ENCODE measurements around the gene ZFYVE27.
A peak's percentile ranks its signal among the peaks of the same experiment; 100 is the strongest.

DNA sequence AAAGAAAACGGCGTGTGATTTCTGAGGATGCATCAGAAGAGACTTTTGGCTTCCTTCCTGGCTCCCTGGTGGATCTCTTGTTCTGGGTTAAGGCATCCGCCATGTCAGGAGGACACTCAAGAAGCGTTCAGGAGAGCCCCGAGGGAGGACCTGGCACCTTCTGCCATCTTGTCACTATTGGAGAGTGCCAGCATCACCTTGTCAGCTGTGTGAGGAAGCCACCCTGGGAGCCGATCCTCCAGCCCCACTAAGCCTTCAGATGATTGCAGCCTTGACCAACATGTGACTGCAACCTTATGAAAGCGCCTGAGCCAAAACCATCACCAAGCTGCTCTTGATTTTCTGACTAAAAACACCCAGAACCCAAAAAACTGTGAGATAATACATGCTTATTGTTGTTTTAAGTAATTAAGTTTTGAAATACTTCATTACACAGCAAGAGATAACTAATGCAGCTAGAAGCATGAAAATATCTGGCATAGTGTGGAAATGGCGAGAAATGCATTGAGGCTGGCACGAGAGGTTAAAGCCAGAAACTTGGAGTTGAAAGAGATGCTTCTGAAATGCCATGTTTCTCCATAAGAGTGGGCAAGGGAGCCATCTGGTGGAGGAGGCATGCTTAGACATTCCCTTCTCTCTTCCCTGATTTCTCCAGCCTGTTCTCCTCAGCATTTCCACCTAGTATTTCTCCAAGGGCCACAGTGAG, 5.4 kb upstream of the ZFYVE27 start:
- TF ChIP-seq, protein P1, sequence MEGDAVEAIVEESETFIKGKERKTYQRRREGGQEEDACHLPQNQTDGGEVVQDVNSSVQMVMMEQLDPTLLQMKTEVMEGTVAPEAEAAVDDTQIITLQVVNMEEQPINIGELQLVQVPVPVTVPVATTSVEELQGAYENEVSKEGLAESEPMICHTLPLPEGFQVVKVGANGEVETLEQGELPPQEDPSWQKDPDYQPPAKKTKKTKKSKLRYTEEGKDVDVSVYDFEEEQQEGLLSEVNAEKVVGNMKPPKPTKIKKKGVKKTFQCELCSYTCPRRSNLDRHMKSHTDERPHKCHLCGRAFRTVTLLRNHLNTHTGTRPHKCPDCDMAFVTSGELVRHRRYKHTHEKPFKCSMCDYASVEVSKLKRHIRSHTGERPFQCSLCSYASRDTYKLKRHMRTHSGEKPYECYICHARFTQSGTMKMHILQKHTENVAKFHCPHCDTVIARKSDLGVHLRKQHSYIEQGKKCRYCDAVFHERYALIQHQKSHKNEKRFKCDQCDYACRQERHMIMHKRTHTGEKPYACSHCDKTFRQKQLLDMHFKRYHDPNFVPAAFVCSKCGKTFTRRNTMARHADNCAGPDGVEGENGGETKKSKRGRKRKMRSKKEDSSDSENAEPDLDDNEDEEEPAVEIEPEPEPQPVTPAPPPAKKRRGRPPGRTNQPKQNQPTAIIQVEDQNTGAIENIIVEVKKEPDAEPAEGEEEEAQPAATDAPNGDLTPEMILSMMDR (conservative IDR thresholded peaks at IDR 0.05; ENCODE audit: low read length) = peak; percentile 88
- TF ChIP-seq EZH2phosphoT487 (IDR thresholded peaks at IDR 0.05; ENCODE audit: borderline replicate concordance, low read depth, low read length) = no peak

All from OCI-LY7 (cell line).